Measurements from ENCODE around the gene PTPRG. TPM values are rescaled to one million over a fixed set of nuclear protein-coding genes. Genes with fewer than 3 reads are reported as not detected.

Gene PTPRG
- total RNA-seq, 2 experiments from 2014 or later = 0.13 to 0.70 TPM

GRCh38 chr3:61559136-61559731 is 2.1 kb upstream of the PTPRG start:
- H2AFZ ChIP-seq (ENCODE audit: low read length) = no peak overlapping the region
- no peak overlapping the region for H3K4me3 ChIP-seq (ENCODE audit: low read depth, low read length, poor library complexity, severe bottlenecking)
- no peaks in the 10 kb centered on the region for H3K9me2 ChIP-seq (ENCODE audit: insufficient read depth, low read length)
- intact Hi-C loops (cut with micrococcal nuclease; ENCODE audit: unreplicated experiment) = no loop called here
- no peaks in the 10 kb centered on the region for H3K4me1 ChIP-seq (ENCODE audit: insufficient read depth, low read length, poor library complexity, severe bottlenecking)
- H3K79me2 ChIP-seq (ENCODE audit: insufficient read depth, low read depth, low read length) = no peaks in the 10 kb centered on the region
- H3K27ac ChIP-seq (ENCODE audit: low read depth, low read length, poor library complexity, severe bottlenecking) = no peak overlapping the region
- H4K20me1 ChIP-seq (ENCODE audit: insufficient read depth, low read length) = no peaks in the 10 kb centered on the region
- no peaks in the 10 kb centered on the region for H3K36me3 ChIP-seq (ENCODE audit: insufficient read depth, low read length)
- no peak for DNase-seq (ENCODE audit: low spot score)
- no TSS peak for BruUV-seq (replicated peaks)
- ChIA-PET CTCF (ENCODE audit: unreplicated experiment) (no interaction called here), POLR2A (no interaction called here)
- TF ChIP-seq EZH2phosphoT487 (IDR thresholded peaks at IDR 0.05; ENCODE audit: borderline replicate concordance, low read depth, low read length) = no peak
- TF ChIP-seq, protein P1, sequence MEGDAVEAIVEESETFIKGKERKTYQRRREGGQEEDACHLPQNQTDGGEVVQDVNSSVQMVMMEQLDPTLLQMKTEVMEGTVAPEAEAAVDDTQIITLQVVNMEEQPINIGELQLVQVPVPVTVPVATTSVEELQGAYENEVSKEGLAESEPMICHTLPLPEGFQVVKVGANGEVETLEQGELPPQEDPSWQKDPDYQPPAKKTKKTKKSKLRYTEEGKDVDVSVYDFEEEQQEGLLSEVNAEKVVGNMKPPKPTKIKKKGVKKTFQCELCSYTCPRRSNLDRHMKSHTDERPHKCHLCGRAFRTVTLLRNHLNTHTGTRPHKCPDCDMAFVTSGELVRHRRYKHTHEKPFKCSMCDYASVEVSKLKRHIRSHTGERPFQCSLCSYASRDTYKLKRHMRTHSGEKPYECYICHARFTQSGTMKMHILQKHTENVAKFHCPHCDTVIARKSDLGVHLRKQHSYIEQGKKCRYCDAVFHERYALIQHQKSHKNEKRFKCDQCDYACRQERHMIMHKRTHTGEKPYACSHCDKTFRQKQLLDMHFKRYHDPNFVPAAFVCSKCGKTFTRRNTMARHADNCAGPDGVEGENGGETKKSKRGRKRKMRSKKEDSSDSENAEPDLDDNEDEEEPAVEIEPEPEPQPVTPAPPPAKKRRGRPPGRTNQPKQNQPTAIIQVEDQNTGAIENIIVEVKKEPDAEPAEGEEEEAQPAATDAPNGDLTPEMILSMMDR (conservative IDR thresholded peaks at IDR 0.05; ENCODE audit: low read length) = no peak
- H3K9me3 ChIP-seq (ENCODE audit: low read length) = no peaks in the 10 kb centered on the region
- no peak overlapping the region for H3K4me2 ChIP-seq (ENCODE audit: low read length)

GRCh38 chr3:61560517-61561373 is 626 bp upstream of the PTPRG start:
- H3K36me3 ChIP-seq (ENCODE audit: insufficient read depth, low read length) = no peaks in the 10 kb centered on the region
- peak overlapping the region; percentile 78 for H2AFZ ChIP-seq (ENCODE audit: low read length)
- no peaks in the 10 kb centered on the region for H4K20me1 ChIP-seq (ENCODE audit: insufficient read depth, low read length)
- H3K27ac ChIP-seq (ENCODE audit: low read depth, low read length, poor library complexity, severe bottlenecking) = no peak overlapping the region
- ChIA-PET POLR2A (no interaction called here), CTCF (ENCODE audit: unreplicated experiment) (no interaction called here)
- H3K4me1 ChIP-seq (ENCODE audit: insufficient read depth, low read length, poor library complexity, severe bottlenecking) = no peaks in the 10 kb centered on the region
- H3K79me2 ChIP-seq (ENCODE audit: insufficient read depth, low read depth, low read length) = no peaks in the 10 kb centered on the region
- peak; percentile 70 for DNase-seq (ENCODE audit: low spot score)
- TF ChIP-seq EZH2phosphoT487 (IDR thresholded peaks at IDR 0.05; ENCODE audit: borderline replicate concordance, low read depth, low read length) = no peak
- TF ChIP-seq, protein P1 (conservative IDR thresholded peaks at IDR 0.05; ENCODE audit: low read length) = 0 out of 2 replicates have a peak, but pooled peaks have one; percentile 6
- H3K9me2 ChIP-seq (ENCODE audit: insufficient read depth, low read length) = no peaks in the 10 kb centered on the region
- BruUV-seq (replicated peaks) = no TSS peak
- peak overlapping the region; percentile 79 for H3K4me2 ChIP-seq (ENCODE audit: low read length)
- intact Hi-C loops (cut with micrococcal nuclease; ENCODE audit: unreplicated experiment) = no loop called here
- H3K9me3 ChIP-seq (ENCODE audit: low read length) = no peaks in the 10 kb centered on the region
- peak overlapping the region; percentile 67 for H3K4me3 ChIP-seq (ENCODE audit: low read depth, low read length, poor library complexity, severe bottlenecking)
